GM10266 (cell line): ENCODE measurements around the gene ATP6V0A1.
"Not testable (repeated sequence)": the region's sequence is repeated elsewhere in the genome, so short reads cannot be mapped to it uniquely, and the experiment has no call there.

Source experiments
- DNase-seq: peaks from one replicate; pipeline ENCODE4 v3.0.0; 2012; ENCODE audit errors: extremely low spot score
- CTCF ChIP-seq: IDR thresholded peaks from 2 replicates; pipeline ENCODE4 v1.5.1; 2012; ENCODE audit warnings: mild to moderate bottlenecking, low read depth; ENCODE audit not compliant: control insufficient read depth, insufficient read depth; ENCODE audit errors: missing control alignments

Gene ATP6V0A1

GRCh38 chr17:42475121-42475520, 16.4 kb downstream of the ATP6V0A1 start:
- TF ChIP-seq CTCF, result no peak
- DNase-seq, result no peak

DNA sequence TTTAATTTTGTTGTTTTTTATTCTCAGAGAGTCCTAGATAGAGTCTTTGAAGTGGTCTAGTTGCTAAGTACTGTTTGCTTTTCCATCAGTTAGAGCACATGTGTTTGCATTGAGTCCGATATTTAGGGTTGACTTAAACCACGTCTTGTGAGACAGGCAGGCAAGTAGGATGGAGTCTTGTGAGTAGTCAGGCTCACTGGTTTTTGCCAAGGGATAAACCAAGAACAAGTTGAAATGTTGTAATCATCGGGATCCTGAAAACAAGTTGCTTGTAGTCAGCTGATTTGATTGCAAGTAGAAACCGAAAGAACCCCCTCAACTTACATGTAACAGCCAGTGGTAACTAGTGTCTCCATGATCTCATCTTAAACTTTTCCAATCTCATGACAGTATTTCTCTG, 17.2 kb downstream of the ATP6V0A1 start:
- TF ChIP-seq CTCF, result no peak
- DNase-seq, result no peak

GRCh38 chr17:42476411-42476810, 17.7 kb downstream of the ATP6V0A1 start:
- no peak for TF ChIP-seq CTCF
- DNase-seq, result no peak

GRCh38 chr17:42477173-42477572, 18.5 kb downstream of the ATP6V0A1 start:
- DNase-seq, result no peak
- TF ChIP-seq CTCF, result no peak

GRCh38 chr17:42477824-42478223, 19.1 kb downstream of the ATP6V0A1 start:
- not testable (repeated sequence) for DNase-seq

DNA sequence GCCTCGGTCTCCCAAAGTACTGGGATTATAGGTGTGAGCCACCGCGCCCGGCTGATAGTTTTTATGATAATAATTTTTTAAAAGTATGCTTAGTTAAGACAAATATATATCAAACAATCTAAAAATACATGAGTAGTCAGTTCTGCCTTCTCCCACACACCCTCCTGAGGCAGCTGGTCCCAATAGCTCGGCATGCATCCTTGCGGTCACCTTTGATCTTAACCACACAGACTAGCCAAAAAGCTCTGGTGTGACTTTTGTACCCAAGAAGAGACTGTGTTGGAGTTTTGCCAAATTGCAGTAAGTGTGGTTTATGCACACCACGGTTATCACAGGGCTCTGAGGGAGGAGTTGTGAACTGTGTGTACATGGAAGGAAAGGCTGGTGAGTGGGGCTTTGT, 25.6 kb downstream of the ATP6V0A1 start:
- TF ChIP-seq CTCF, result no peak

GRCh38 chr17:42485680-42486079, 27.0 kb downstream of the ATP6V0A1 start:
- DNase-seq, result no peak
- no peak for TF ChIP-seq CTCF

More for the DNA sequence above, 25.6 kb downstream of the ATP6V0A1 start:
- DNase-seq, result peak; percentile 18

DNA sequence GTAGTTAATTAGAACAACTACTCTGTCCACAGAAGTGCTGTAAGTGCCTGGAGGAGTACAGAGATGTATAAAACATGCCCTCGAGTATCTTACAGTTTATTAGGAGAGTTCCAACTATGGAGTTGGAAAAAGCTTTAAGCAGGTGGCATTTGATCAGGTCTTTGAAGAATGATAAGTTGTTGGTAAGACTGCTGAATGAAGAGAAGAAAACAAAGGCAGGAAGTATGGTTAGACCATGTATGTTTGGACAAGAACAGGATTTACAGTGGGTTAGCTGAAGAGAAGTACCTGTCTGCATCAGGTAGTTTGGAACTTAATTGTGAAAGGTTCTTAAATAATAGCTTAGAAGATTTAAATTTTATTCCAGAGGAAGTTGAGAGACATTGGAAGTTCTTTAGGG, 29.4 kb downstream of the ATP6V0A1 start:
- TF ChIP-seq CTCF, result no peak
- no peak for DNase-seq
